SK-N-SH (cell line): Measurements from ENCODE around the gene PRDM13.

Source experiments
- CTCF ChIP-seq: fragments of 200-600 bp; sonication (generic); IDR thresholded peaks from 2 replicates; pipeline ENCODE4 v1.6.1; 2017; ENCODE audit warnings: antibody characterized with exemption, mild to moderate bottlenecking, moderate library complexity
- EP300 ChIP-seq, 2 experiments: IDR thresholded peaks; 2 replicates each; pipeline versions ENCODE4 v1.4.0 to v1.6.1; 2012; ENCODE audit warnings: borderline replicate concordance in 1 of 2, low read depth in 1 of 2, low read length in 1 of 2
- EZH2phosphoT487 ChIP-seq: fragments of 200-600 bp; sonication (generic); IDR thresholded peaks from 2 replicates; pipeline ENCODE4 v1.6.1; 2017; ENCODE audit warnings: low read depth, mixed run types, mild to moderate bottlenecking, antibody characterized with exemption, moderate library complexity, borderline replicate concordance
- GABPA ChIP-seq: IDR thresholded peaks from 2 replicates; pipeline ENCODE4 v1.4.0; 2012; ENCODE audit warnings: low read depth, mild to moderate bottlenecking
- IRF3 ChIP-seq: fragments of 150-350 bp; IDR thresholded peaks from 2 replicates; pipeline ENCODE4 v1.6.1; 2016; ENCODE audit warnings: mild to moderate bottlenecking, low read depth, low read length
- JUND ChIP-seq: IDR thresholded peaks from 2 replicates; pipeline ENCODE4 v1.4.0; 2012
- MAX ChIP-seq: IDR thresholded peaks from 2 replicates; pipeline ENCODE4 v1.4.0; 2012; ENCODE audit warnings: low read depth
- POLR2AphosphoS5 ChIP-seq: IDR thresholded peaks from 2 replicates; pipeline ENCODE4 v1.6.1; 2012; ENCODE audit warnings: low read depth, low read length
- RAD21 ChIP-seq: IDR thresholded peaks from 2 replicates; pipeline ENCODE4 v1.6.1; 2012; ENCODE audit warnings: mild to moderate bottlenecking, low read length
- RCOR1 ChIP-seq: fragments of 150-350 bp; IDR thresholded peaks from 2 replicates; pipeline ENCODE4 v1.6.1; 2017; ENCODE audit warnings: antibody characterized with exemption, low read length
- REST ChIP-seq: IDR thresholded peaks from 2 replicates; pipeline ENCODE4 v1.6.1; 2012; ENCODE audit warnings: mild to moderate bottlenecking, low read depth, low read length, moderate library complexity
- RFX5 ChIP-seq: IDR thresholded peaks from 2 replicates; pipeline ENCODE4 v1.6.1; 2012; ENCODE audit warnings: mild to moderate bottlenecking, improper control_type of control experiment, low read length
- SIN3A ChIP-seq: IDR thresholded peaks from 2 replicates; pipeline ENCODE4 v1.6.1; 2012; ENCODE audit warnings: low read depth, mild to moderate bottlenecking, low read length, moderate library complexity, borderline replicate concordance
- TAF1 ChIP-seq: IDR thresholded peaks from 2 replicates; pipeline ENCODE4 v1.6.1; 2012; ENCODE audit warnings: low read depth, mild to moderate bottlenecking, low read length, moderate library complexity, borderline replicate concordance

GRCh38 chr6:99661870-99662269 lies 55.2 kb downstream of the PRDM13 start:
- no peak for TF ChIP-seq POLR2AphosphoS5
- no peak for TF ChIP-seq CTCF
- TF ChIP-seq EP300 (IDR thresholded peaks at IDR 0.05; ENCODE audit: borderline replicate concordance in 1 of 2, low read depth in 1 of 2, low read length in 1 of 2) = no peak
- no peak for TF ChIP-seq RCOR1
- no peak for TF ChIP-seq JUND
- no peak for TF ChIP-seq GABPA
- TF ChIP-seq RFX5 = no peak
- TF ChIP-seq IRF3 = no peak
- TF ChIP-seq EZH2phosphoT487 = no peak
- TF ChIP-seq RAD21 = no peak
- no peak for TF ChIP-seq SIN3A
- no peak for TF ChIP-seq TAF1
- TF ChIP-seq MAX = no peak
- no peak for TF ChIP-seq REST
